NOMO-1 treated with dmso at 0.1 percent for 144 hours (cell line): ENCODE measurements around the gene HOXD9.

Experiments
- DNase-seq: peaks from one replicate; lab custom pipeline; 2025; ENCODE audit not compliant: unreplicated experiment; lab: John Stamatoyannopoulos, UW

The HOXD9 gene

DNA sequence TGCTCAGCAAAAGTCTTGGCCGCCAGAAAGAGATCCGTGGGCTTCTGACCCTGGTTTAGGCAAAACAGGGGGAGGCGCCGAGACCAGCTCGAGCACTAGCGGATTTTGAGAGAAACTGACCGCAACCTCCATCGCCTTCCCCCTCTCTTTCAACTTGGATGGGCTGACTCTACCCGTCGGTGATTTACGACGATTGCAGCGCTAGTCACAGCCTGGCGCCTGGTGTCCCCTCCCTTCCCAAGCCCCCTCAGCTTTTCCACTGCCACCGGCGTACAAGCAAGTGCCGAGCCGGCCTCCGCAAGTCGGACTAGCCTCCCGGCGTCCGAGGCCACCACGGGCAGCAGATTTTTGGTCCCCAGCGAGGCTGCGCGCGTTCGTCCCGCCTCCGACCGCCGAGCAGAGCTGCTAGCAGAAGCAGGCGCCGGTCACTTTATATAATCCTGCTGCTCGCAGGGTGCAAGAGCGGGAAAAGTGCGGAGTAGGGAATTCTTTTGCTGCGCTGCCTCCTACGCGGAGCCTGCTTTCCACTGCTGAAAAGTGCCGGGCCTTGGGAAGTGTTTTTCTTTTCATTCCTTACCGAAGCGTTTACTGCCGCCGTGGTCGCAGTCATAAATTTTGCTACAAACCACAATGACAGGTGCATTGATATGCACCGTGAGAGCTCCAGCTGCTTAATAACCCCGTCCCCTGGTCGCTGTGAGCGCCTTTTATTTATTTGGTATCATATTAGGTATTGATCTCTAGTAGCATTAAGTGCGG lies 42.3 kb downstream of the HOXD9 start:
- no peak for DNase-seq

DNA sequence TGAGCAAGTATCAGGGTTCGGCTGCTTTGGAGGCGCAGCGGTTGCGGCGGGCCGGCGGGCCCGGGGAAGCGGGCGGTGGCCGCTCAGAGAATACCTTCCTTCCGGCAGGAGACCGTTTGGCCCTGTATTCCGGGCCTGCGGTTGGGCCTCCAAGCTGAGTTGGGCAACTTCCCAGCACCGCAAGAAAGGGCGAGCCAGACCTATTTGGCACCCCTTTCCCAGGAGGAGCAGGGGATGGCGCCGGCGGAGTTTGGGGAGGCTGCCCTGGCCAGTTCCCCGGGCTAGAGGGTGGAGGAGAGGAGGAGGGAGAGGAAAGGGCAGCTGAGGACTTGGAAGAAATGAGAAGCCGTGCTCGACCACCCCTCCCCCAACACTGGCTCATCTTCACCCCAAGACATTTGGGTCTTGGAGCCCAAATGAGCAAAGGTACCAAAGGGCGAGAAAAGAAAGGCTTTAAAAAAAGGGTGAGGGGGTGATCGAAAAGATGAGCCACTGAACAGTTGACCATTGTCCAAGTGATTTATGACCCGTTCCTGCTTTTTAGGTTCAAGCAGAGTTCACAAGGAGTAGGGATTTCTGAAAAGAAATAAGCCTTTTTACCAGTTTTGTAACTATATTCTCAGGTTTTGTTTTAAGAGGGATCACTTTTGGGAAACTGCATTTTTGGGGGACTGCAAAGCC lies 43.0 kb downstream of the HOXD9 start:
- no peak for DNase-seq

DNA sequence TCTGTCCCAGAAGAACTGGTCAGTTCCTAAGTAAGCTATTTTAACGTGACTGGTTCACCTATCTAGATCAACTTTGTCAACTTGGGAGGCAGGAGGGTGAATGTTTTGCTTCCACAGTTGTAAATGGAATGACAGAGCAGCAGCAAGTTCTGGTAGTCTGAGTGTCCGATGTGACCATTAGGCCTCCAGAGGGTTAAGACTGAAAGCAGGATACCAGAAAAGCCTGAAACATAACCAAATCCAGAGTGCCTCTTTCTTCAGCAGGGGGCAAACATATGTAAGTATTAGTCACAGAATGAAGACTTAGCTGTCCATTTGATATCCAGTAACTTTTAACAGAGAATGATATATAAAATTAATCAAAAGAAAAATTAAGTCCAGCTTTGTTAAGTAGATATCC lies 43.8 kb downstream of the HOXD9 start:
- DNase-seq = no peak

DNA sequence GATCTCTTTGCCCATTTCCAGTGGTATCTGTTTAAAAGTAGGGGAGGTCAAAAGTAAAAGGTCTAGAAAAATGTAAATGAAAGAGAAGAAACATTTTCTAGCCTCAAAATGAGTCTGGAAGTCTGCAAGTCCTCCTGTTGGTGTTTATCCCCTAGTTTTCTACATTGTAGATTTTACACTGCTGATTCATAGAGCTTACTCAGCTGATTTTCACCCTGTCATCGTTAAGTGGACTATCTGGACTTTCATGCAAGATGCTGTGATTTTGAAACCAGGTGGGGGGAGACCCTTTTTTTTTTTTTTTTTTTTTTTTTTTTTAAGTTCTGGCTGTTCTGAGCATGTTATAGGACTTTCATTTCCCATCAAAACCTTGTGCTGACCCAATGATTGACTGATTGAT lies 44.9 kb downstream of the HOXD9 start:
- no peak for DNase-seq

DNA sequence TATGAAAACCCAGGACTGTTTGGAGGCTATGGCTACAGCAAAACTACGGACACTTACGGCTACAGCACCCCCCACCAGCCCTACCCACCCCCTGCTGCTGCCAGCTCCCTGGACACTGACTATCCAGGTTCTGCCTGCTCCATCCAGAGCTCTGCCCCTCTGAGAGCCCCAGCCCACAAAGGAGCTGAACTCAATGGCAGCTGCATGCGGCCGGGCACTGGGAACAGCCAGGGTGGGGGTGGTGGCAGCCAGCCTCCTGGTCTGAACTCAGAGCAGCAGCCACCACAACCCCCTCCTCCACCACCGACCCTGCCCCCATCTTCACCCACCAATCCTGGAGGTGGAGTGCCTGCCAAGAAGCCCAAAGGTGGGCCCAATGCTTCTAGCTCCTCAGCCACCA lies 46.7 kb downstream of the HOXD9 start:
- DNase-seq = no peak

DNA sequence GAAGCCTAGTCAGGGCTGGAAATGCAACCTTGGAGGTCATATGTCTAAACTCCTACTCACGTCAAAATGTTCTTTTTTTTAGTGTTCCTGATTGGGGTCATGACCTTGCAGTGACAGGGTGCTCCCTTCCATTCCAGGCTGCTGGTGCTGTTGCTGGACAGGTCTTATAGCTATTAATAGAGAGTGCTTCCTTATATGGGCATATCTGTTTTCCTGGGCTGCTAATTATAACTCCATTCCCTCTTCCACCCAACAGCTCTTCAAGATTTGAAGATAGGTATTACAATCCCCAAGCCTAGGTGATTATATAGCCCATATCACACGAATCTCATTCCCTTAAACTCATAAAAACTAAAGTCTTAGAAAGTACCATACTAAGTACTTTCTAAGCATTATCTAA lies 47.2 kb downstream of the HOXD9 start:
- no peak for DNase-seq

DNA sequence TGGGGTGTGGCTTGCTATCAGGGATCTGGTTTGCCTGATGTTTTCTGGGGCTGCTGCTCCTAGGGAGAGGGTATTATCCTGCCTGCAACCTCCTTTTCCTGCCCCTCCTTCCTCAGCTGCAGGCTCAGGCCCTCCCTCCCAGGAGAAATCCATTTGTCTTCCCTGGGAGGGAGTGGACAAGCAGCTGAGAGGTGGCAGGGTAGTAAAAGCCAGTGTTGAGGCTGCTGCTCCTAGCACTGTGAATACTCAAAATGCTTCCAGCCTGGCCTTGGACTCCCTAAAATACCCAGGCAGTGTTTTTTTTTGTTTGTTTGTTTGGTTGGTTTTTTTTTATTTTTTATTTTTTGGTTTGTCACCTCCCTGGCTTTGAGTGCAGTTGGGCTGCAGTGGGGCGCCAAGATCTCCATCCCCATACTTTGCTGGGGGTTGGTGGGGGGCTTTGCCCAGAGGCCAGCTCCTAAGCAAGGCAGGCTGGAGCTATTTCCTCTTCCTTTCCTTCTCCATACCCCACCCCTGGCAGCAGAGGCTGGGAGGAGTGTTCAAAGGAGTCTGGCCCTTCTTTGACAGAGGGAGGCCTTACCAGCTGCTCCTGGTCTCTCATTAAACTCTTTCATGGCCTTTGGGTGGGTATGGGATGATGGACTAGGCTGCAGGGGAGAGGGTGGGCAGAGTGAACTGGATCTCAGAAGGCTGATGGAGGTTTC lies 48.2 kb downstream of the HOXD9 start:
- no peak for DNase-seq

DNA sequence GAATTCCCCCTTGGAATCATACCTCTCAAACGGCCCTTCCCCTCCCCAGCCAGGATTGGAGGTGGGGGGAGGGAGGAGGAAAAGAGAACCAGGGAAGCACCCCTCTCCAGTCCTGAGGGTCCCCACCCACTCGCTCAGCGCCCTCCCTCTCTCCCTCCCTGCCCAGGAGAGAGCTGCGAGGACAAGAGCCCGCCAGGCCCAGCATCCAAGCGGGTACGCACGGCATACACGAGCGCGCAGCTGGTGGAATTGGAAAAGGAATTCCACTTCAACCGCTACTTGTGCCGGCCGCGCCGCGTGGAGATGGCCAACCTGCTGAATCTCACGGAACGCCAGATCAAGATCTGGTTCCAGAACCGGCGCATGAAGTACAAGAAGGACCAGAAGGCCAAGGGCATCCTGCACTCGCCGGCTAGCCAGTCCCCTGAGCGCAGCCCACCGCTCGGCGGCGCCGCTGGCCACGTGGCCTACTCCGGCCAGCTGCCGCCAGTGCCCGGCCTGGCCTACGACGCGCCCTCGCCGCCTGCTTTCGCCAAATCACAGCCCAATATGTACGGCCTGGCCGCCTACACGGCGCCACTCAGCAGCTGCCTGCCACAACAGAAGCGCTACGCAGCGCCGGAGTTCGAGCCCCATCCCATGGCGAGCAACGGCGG lies 49.0 kb downstream of the HOXD9 start:
- DNase-seq = no peak

DNA sequence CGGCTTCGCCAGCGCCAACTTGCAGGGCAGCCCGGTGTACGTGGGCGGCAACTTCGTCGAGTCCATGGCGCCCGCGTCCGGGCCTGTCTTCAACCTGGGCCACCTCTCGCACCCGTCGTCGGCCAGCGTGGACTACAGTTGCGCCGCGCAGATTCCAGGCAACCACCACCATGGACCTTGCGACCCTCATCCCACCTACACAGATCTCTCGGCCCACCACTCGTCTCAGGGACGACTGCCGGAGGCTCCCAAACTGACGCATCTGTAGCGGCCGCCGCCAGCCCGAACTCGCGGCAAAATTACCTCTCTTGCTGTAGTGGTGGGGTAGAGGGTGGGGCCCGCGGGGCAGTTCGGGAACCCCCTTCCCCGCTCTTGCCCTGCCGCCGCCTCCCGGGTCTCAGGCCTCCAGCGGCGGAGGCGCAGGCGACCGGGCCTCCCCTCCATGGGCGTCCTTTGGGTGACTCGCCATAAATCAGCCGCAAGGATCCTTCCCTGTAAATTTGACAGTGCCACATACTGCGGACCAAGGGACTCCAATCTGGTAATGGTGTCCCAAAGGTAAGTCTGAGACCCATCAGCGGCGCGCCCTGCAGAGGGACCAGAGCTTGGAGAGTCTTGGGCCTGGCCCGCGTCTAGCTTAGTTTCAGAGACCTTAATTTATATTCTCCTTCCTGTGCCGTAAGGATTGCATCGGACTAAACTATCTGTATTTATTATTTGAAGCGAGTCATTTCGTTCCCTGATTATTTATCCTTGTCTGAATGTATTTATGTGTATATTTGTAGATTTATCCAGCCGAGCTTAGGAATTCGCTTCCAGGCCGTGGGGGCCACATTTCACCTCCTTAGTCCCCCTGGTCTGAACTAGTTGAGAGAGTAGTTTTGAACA lies 49.7 kb downstream of the HOXD9 start:
- DNase-seq = no peak

DNA sequence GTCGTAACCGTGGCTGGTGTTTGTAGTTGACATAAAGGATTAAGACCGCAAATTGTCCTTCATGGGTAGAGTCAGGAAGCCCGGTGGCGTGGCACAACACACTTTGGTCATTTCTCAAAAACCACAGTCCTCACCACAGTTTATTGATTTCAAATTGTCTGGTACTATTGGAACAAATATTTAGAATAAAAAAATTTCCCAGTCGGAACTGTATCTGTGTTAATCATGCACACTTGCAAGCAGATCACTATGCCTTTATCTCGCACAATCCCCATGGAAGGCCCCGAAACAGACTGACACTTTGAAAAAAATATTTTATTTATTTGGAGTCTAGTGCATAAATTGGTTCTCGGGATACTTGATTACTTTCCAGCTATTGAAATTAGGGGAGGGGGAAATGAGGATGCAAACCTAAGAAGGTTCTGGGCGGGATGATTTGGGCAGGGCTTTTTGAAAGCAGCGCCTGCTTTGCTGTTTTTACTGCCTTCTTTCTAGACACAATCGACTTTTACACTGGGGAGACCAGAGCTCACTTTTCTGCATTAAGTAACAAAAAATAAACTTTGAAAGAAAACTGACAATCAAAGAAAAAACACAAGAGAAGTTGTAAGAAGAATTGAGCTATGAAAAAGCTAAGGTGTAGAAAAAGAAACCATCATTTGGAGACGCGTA lies 50.5 kb downstream of the HOXD9 start:
- no peak for DNase-seq

DNA sequence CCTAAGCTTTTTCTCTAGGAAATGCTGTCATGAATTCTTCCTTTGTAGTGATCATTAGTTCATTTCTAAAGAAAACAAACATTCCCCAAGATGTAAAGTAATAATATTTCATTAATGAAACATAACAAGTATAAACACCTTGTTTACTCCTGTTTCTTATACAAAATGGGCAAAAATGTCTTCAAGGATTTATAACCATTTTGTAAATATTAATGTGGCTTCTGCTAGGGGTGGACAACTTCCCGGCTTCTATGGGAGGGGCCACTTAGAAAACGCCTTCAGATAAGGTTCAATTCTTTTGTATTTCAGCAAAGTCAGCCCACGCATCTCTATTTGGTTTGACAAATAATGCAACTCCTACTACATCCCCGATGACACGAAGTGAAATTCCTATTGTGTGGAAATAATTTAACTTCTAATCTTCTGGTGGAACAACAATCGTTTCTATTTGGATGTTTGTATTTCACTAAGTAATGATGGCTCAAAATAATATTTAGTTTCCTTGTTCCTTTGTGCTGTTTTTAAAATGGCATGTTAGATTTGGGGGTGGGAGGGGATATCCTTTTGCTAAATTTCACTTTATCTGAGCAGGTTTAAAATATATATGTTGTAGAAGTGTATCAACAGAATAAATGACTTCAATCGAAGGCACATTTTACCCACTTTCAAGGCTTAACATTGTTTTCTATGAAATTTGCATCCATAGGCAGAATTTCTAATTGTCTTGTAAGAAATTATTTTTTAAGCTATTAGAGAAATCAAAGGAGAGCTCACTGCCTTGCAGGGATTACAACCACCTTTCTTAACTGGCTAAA lies 51.3 kb downstream of the HOXD9 start:
- no peak for DNase-seq

DNA sequence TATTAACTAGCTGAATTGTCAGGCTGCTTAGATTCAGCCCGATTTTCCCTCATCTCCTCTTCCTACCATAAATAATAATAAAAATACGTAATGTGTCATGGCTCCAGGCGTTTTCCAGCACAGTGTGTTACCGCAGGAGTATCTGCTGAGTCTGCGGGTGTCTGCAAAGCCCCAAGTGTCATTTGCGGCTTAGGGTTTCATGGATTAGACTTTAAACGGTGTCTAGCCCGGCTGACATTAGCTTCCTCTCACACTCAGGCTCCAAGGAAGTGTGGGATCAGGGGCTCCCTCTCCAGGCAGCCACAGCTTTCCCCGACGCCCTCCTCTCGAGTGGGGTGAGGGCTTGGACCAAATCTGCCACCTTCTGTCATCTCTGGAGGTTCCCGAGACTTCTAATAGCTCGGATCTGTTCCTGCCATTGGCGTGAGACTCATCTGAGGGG lies 51.9 kb downstream of the HOXD9 start:
- no peak for DNase-seq
